ENCODE data around the gene MAST3.

GRCh38 chr19:18083929-18084684 is 13.5 kb upstream of the MAST3 start:
- no peak for TF ChIP-seq CTCF (CRISPR knock-in tag; IDR thresholded peaks at IDR 0.05)
- TF ChIP-seq JUNB (CRISPR knock-in tag; IDR thresholded peaks at IDR 0.05; ENCODE audit: borderline replicate concordance) = no peak
- no peak for TF ChIP-seq DPF2 (CRISPR knock-in tag; IDR thresholded peaks at IDR 0.05; ENCODE audit: borderline replicate concordance, low read depth)
- TF ChIP-seq ZFP41 (CRISPR knock-in tag; IDR thresholded peaks at IDR 0.05; ENCODE audit: borderline replicate concordance) = no peak
- TF ChIP-seq REST (IDR thresholded peaks at IDR 0.05; ENCODE audit: borderline replicate concordance in 1 of 2, low read depth in 1 of 2, low read length in 2 of 2) = no peak
- TF ChIP-seq ZNF639 (CRISPR knock-in tag; conservative IDR thresholded peaks at IDR 0.05) = no peak
- TF ChIP-seq CEBPG (CRISPR knock-in tag; IDR thresholded peaks at IDR 0.05) = no peak
- TF ChIP-seq POLR2AphosphoS5 (IDR thresholded peaks at IDR 0.05; ENCODE audit: low read depth, low read length) = no peak
- no peak for TF ChIP-seq EZH2 (conservative IDR thresholded peaks at IDR 0.05; ENCODE audit: low read depth, low read length)
- TF ChIP-seq POLR2A (IDR thresholded peaks at IDR 0.05; ENCODE audit: insufficient read depth in 1 of 2, low read depth in 2 of 2, low read length in 2 of 2) = no peak
- TF ChIP-seq MAZ (IDR thresholded peaks at IDR 0.05; ENCODE audit: borderline replicate concordance, low read depth, low read length) = no peak
- TF ChIP-seq MAZ (CRISPR knock-in tag; IDR thresholded peaks at IDR 0.05; ENCODE audit: low read depth) = no peak
- no peak for TF ChIP-seq ZBTB33 (CRISPR knock-in tag; IDR thresholded peaks at IDR 0.05)
- TF ChIP-seq PHB2 (IDR thresholded peaks at IDR 0.05; ENCODE audit: partially characterized antibody) = no peak

All from HepG2 (cell line).